PC-9 (cell line): ENCODE results near the gene CADM2. TPM values are rescaled to one million over a fixed set of nuclear protein-coding genes. Genes with fewer than 3 reads are reported as not detected.

Experiments used
- BruUV-seq: library from RNA; stranded (reverse); fragments of 400-500 nt; replicated peaks from 2 replicates; lab custom pipeline; 2021; lab: Mats Ljungman, UMichigan
- CTCF ChIA-PET: fragments of 300-600 bp; sonication (Branson Sonifier 250); formaldehyde crosslinking; loops from one replicate; lab custom pipeline; 2022; ENCODE audit warnings: antibody characterized with exemption; lab: Charles Lee
- POLR2A ChIA-PET: fragments of 300-600 bp; sonication (Branson Sonifier 250); formaldehyde crosslinking; loops from one replicate; lab custom pipeline; 2022; ENCODE audit warnings: antibody characterized with exemption; ENCODE audit not compliant: unreplicated experiment; lab: Charles Lee
- DNase-seq, 2 experiments: peaks; one replicate each; pipeline versions ENCODE4 v3.0.0 to v3.0.0-alpha.2; 2015 to 2022; ENCODE audit warnings: mixed read lengths in 1 of 2
- H2AFZ ChIP-seq: fragments of 200-600 bp; sonication (generic); 2 replicates; pipeline ENCODE4 v1.8.1; 2017; ENCODE audit warnings: antibody characterized with exemption
- H3F3A ChIP-seq: fragments of 200-600 bp; sonication (generic); 2 replicates; pipeline ENCODE4 v1.8.1; 2017; ENCODE audit warnings: antibody characterized with exemption, mild to moderate bottlenecking, low read depth; ENCODE audit not compliant: insufficient read depth
- H3K27ac ChIP-seq: fragments of 200-600 bp; sonication (generic); 2 replicates; pipeline ENCODE4 v1.6.1; 2016; ENCODE audit warnings: mixed run types
- H3K27me3 ChIP-seq: fragments of 200-600 bp; sonication (generic); 2 replicates; pipeline ENCODE4 v1.6.1; 2016; ENCODE audit warnings: low read depth, mixed run types; ENCODE audit not compliant: insufficient read depth
- H3K36me3 ChIP-seq: fragments of 200-600 bp; sonication (generic); 2 replicates; pipeline ENCODE4 v1.6.1; 2016; ENCODE audit warnings: low read depth, mixed run types
- H3K4me1 ChIP-seq: fragments of 200-600 bp; sonication (generic); replicated peaks from 2 replicates; pipeline ENCODE4 v1.6.1; 2016; ENCODE audit warnings: mixed run types; ENCODE audit not compliant: insufficient read depth
- H3K4me2 ChIP-seq: fragments of 200-600 bp; sonication (generic); 2 replicates; pipeline ENCODE4 v1.6.1; 2017; ENCODE audit warnings: mixed run types
- H3K4me3 ChIP-seq: fragments of 200-600 bp; sonication (generic); 2 replicates; pipeline ENCODE4 v1.6.1; 2016; ENCODE audit warnings: mixed run types
- H3K79me2 ChIP-seq: fragments of 200-600 bp; sonication (generic); 2 replicates; pipeline ENCODE4 v1.6.1; 2017; ENCODE audit warnings: low read depth, mixed run types
- H3K9me2 ChIP-seq: fragments of 200-600 bp; sonication (generic); 2 replicates; pipeline ENCODE4 v1.8.1; 2017; ENCODE audit warnings: mild to moderate bottlenecking; ENCODE audit not compliant: insufficient read depth
- H3K9me3 ChIP-seq: fragments of 200-600 bp; sonication (generic); 2 replicates; pipeline ENCODE4 v1.8.1; 2016; ENCODE audit warnings: low read depth; ENCODE audit not compliant: insufficient read depth
- H4K20me1 ChIP-seq: fragments of 200-600 bp; sonication (generic); 2 replicates; pipeline ENCODE4 v1.8.1; 2017; ENCODE audit not compliant: insufficient read depth
- EZH2 ChIP-seq: fragments of 200-600 bp; sonication (generic); IDR thresholded peaks from 2 replicates; pipeline ENCODE4 v1.8.0; 2017; ENCODE audit warnings: antibody characterized with exemption, low read depth
- intact Hi-C: fragments of 100-400 bp; cut with micrococcal nuclease; formaldehyde crosslinking; loops from one replicate; pipeline ENCODE4 v1.10.0; 2022; ENCODE audit not compliant: unreplicated experiment
- total RNA-seq: library from RNA; stranded (reverse); gene quantifications from 2 replicates; pipeline ENCODE4 v1.2.3, GENCODE V29; 2021
- TF ChIP-seq, protein P1 (sequence below): fragments of 200-600 bp; sonication (generic); conservative IDR thresholded peaks from 2 replicates; pipeline ENCODE4 v1.6.1; 2017; ENCODE audit warnings: mixed run types, antibody characterized with exemption, mild to moderate bottlenecking, moderate library complexity

Gene CADM2
- total RNA-seq, 1 experiment from 2014 or later, result 0.59 TPM

DNA sequence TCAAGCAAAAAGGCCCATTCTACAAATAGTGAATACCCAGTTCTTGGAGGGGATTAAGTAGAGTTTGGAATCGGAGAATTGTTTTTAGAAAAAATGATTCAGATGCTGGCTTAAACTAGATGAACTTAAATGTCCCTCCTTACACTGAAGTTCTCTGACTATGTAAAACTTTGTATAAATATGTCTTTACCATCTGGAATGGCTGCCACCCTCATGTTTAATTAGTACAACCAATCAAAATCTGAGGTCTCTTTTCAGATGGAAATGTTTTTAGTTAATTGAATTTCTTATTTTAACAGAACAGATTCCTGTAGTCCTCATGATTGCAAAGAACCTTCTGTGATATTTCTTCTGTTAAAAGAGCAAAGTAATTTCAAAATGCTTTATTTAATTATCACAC, 94.8 kb downstream of the CADM2 start:
- CTCF ChIA-PET, result no interaction called here
- H3K9me2 ChIP-seq, result no peaks in the 10 kb centered on the region
- H3K9me3 ChIP-seq, result no peaks in the 10 kb centered on the region
- TF ChIP-seq EZH2, result no peak
- TF ChIP-seq, protein P1, sequence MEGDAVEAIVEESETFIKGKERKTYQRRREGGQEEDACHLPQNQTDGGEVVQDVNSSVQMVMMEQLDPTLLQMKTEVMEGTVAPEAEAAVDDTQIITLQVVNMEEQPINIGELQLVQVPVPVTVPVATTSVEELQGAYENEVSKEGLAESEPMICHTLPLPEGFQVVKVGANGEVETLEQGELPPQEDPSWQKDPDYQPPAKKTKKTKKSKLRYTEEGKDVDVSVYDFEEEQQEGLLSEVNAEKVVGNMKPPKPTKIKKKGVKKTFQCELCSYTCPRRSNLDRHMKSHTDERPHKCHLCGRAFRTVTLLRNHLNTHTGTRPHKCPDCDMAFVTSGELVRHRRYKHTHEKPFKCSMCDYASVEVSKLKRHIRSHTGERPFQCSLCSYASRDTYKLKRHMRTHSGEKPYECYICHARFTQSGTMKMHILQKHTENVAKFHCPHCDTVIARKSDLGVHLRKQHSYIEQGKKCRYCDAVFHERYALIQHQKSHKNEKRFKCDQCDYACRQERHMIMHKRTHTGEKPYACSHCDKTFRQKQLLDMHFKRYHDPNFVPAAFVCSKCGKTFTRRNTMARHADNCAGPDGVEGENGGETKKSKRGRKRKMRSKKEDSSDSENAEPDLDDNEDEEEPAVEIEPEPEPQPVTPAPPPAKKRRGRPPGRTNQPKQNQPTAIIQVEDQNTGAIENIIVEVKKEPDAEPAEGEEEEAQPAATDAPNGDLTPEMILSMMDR, result no peak
- no peaks in the 10 kb centered on the region for H3K4me1 ChIP-seq
- no peaks in the 10 kb centered on the region for H4K20me1 ChIP-seq
- H3K79me2 ChIP-seq, result no peaks in the 10 kb centered on the region
- no peak overlapping the region for H3K4me3 ChIP-seq
- POLR2A ChIA-PET, result no interaction called here
- BruUV-seq, result no TSS peak
- H3K27me3 ChIP-seq, result no peaks in the 10 kb centered on the region
- H3K27ac ChIP-seq, result no peak overlapping the region
- no peak overlapping the region for H2AFZ ChIP-seq
- intact Hi-C loops, result no loop called here
- no peaks in the 10 kb centered on the region for H3F3A ChIP-seq
- H3K4me2 ChIP-seq, result no peak overlapping the region
- no peak for DNase-seq
- H3K36me3 ChIP-seq, result no peaks in the 10 kb centered on the region

DNA sequence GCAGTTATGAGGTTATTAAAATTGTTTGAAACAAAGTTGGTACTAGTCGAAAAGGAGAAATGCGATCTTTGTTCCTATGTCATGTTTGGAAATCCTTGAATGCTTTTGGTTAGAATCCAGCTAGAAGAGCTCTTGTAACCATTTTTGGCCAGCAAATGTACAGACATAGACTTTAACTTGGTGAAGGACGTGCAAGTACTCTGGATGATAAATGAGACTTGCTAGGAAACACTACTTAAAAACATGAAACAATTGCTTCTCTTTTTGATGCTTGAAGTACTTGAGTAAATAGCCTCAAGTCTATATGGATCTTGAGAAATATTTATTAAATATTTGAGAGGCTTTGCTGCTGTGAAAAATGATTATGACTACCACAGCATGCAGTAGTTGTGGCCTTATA, 95.8 kb downstream of the CADM2 start:
- H3K4me1 ChIP-seq, result no peaks in the 10 kb centered on the region
- no peak overlapping the region for H3K4me2 ChIP-seq
- no peaks in the 10 kb centered on the region for H3K27me3 ChIP-seq
- no peaks in the 10 kb centered on the region for H3K9me2 ChIP-seq
- no peak overlapping the region for H3K4me3 ChIP-seq
- POLR2A ChIA-PET, result no interaction called here
- H3K79me2 ChIP-seq, result no peaks in the 10 kb centered on the region
- TF ChIP-seq, protein P1, result no peak
- TF ChIP-seq EZH2, result no peak
- intact Hi-C loops, result no loop called here
- no peak for DNase-seq
- no peaks in the 10 kb centered on the region for H3K9me3 ChIP-seq
- H3F3A ChIP-seq, result no peaks in the 10 kb centered on the region
- no peaks in the 10 kb centered on the region for H4K20me1 ChIP-seq
- no peaks in the 10 kb centered on the region for H3K36me3 ChIP-seq
- no TSS peak for BruUV-seq
- H2AFZ ChIP-seq, result no peak overlapping the region
- CTCF ChIA-PET, result no interaction called here
- no peak overlapping the region for H3K27ac ChIP-seq

DNA sequence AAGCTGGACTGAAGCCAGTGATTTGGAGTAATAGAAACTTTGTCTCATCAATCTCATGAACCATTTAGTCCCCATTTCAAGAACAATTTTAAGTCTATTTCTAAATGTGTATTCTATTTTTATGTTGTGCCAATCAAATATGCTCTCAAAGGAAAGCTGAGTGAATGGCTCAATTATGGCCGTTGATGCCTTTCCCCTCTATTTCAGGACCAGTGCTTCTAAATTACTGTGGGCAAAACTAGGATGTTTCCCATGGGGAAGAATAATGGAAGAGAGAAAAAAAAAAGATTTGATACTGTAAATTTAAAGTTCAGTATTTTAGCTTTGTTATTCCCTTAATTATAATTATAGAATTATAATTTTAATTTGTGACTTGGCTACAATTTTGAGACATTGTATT, 110.1 kb downstream of the CADM2 start:
- Histone ChIP-seq H3F3A (no peaks in the 10 kb centered on the region), H3K27ac (no peak overlapping the region), H3K79me2 (no peaks in the 10 kb centered on the region), H3K36me3 (no peaks in the 10 kb centered on the region), H3K4me1 (no peaks in the 10 kb centered on the region), H3K9me2 (0 out of 2 replicates have a peak, but pooled peaks cover 6% of the 10 kb centered on the region), H2AFZ (no peak overlapping the region), H3K9me3 (no peaks in the 10 kb centered on the region), H3K4me2 (no peak overlapping the region), H3K4me3 (no peak overlapping the region), H4K20me1 (no peaks in the 10 kb centered on the region), H3K27me3 (no peaks in the 10 kb centered on the region)
- TF ChIP-seq EZH2, result no peak
- TF ChIP-seq, protein P1, result no peak
- CTCF ChIA-PET, result no interaction called here
- intact Hi-C loops, result no loop called here
- no peak for DNase-seq
- POLR2A ChIA-PET, result no interaction called here
- no TSS peak for BruUV-seq
